ENCODE measurements around the gene PPP2R5C. TPM values are rescaled to one million over a fixed set of nuclear protein-coding genes. Genes with fewer than 3 reads are reported as not detected.

PPP2R5C gene
- total RNA-seq, 1 experiment from 2014 or later = 89.9 TPM

DNA sequence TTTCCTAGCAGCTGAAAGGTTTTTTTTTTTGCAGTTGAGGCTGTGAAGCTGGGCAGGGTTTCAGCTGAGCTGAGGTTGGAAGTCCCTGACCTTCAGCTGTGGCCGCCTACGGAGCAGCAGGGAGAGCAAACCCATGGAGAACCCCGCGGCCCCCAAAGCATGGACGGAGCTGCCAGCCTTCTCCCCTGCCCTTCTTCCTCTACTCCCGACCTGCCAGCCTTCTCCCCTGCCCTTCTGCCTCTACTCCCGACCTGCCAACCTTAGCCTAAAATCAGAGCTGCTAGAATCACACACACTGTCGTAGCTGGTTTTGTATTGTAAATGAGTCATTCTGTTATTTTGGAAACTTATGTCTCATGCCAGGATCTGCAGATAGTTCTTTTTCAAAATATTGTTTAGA is 74.6 kb downstream of the PPP2R5C start (continued):
- TF ChIP-seq ERG (CRISPR knock-in tag; IDR thresholded peaks at IDR 0.05) = no peak
- TF ChIP-seq, protein P1, sequence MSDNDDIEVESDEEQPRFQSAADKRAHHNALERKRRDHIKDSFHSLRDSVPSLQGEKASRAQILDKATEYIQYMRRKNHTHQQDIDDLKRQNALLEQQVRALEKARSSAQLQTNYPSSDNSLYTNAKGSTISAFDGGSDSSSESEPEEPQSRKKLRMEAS (CRISPR knock-in tag; IDR thresholded peaks at IDR 0.05) = no peak
- no peak for TF ChIP-seq ATF2 (CRISPR knock-in tag; IDR thresholded peaks at IDR 0.05; ENCODE audit: borderline replicate concordance, low read depth)
- TF ChIP-seq TEAD4 (CRISPR knock-in tag; IDR thresholded peaks at IDR 0.05) = no peak
- TF ChIP-seq PRDM15 (CRISPR knock-in tag; IDR thresholded peaks at IDR 0.05) = no peak
- no peak for TF ChIP-seq MYBL2 (CRISPR knock-in tag; IDR thresholded peaks at IDR 0.05)
- TF ChIP-seq, protein P2, sequence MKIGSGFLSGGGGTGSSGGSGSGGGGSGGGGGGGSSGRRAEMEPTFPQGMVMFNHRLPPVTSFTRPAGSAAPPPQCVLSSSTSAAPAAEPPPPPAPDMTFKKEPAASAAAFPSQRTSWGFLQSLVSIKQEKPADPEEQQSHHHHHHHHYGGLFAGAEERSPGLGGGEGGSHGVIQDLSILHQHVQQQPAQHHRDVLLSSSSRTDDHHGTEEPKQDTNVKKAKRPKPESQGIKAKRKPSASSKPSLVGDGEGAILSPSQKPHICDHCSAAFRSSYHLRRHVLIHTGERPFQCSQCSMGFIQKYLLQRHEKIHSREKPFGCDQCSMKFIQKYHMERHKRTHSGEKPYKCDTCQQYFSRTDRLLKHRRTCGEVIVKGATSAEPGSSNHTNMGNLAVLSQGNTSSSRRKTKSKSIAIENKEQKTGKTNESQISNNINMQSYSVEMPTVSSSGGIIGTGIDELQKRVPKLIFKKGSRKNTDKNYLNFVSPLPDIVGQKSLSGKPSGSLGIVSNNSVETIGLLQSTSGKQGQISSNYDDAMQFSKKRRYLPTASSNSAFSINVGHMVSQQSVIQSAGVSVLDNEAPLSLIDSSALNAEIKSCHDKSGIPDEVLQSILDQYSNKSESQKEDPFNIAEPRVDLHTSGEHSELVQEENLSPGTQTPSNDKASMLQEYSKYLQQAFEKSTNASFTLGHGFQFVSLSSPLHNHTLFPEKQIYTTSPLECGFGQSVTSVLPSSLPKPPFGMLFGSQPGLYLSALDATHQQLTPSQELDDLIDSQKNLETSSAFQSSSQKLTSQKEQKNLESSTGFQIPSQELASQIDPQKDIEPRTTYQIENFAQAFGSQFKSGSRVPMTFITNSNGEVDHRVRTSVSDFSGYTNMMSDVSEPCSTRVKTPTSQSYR (CRISPR knock-in tag; IDR thresholded peaks at IDR 0.05) = no peak
- no peak for TF ChIP-seq SP1 (CRISPR knock-in tag; conservative IDR thresholded peaks at IDR 0.05)
- no peak for TF ChIP-seq STAT6 (CRISPR knock-in tag; conservative IDR thresholded peaks at IDR 0.05; ENCODE audit: low read depth)
- TF ChIP-seq ZNF396 (CRISPR knock-in tag; IDR thresholded peaks at IDR 0.05; ENCODE audit: borderline replicate concordance) = no peak
- TF ChIP-seq GRHL2 (CRISPR knock-in tag; IDR thresholded peaks at IDR 0.05; ENCODE audit: insufficient replicate concordance, severe bottlenecking) = no peak

- ATAC-seq (no peak; the same call in 1 of the 2 replicates), DNase-seq (ENCODE audit: low spot score) (no peak)
- ChIA-PET CTCF (interaction anchor here (0.6 kb wide), 1 partner anchor 68 kb away, joined by 3 read pairs; no protein-coding TSS in a partner anchor), POLR2A (no interaction called here)
- H3K27ac Mint-ChIP-seq = no peak overlapping the region; the same call in 1 of the 2 replicates
- H3K4me3 Mint-ChIP-seq = no peak overlapping the region
- no peaks in the 10 kb centered on the region for H3K27me3 Mint-ChIP-seq (ENCODE audit: low read depth)
- peaks cover 26% of the 10 kb centered on the region for H3K4me1 Mint-ChIP-seq
- no peaks in the 10 kb centered on the region for H3K36me3 Mint-ChIP-seq
- no peaks in the 10 kb centered on the region for H3K9me3 Mint-ChIP-seq
- TF ChIP-seq ZBTB21 (CRISPR knock-in tag; IDR thresholded peaks at IDR 0.05; ENCODE audit: borderline replicate concordance) (no peak), ZSCAN18 (CRISPR knock-in tag; IDR thresholded peaks at IDR 0.05) (no peak), JUN (CRISPR knock-in tag; IDR thresholded peaks at IDR 0.05) (no peak), ATF2 (CRISPR knock-in tag; IDR thresholded peaks at IDR 0.05; ENCODE audit: borderline replicate concordance, low read depth) (no peak)
- TF ChIP-seq, protein P3, sequence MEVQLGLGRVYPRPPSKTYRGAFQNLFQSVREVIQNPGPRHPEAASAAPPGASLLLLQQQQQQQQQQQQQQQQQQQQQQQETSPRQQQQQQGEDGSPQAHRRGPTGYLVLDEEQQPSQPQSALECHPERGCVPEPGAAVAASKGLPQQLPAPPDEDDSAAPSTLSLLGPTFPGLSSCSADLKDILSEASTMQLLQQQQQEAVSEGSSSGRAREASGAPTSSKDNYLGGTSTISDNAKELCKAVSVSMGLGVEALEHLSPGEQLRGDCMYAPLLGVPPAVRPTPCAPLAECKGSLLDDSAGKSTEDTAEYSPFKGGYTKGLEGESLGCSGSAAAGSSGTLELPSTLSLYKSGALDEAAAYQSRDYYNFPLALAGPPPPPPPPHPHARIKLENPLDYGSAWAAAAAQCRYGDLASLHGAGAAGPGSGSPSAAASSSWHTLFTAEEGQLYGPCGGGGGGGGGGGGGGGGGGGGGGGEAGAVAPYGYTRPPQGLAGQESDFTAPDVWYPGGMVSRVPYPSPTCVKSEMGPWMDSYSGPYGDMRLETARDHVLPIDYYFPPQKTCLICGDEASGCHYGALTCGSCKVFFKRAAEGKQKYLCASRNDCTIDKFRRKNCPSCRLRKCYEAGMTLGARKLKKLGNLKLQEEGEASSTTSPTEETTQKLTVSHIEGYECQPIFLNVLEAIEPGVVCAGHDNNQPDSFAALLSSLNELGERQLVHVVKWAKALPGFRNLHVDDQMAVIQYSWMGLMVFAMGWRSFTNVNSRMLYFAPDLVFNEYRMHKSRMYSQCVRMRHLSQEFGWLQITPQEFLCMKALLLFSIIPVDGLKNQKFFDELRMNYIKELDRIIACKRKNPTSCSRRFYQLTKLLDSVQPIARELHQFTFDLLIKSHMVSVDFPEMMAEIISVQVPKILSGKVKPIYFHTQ (CRISPR knock-in tag; IDR thresholded peaks at IDR 0.05) = no peak
Observed at GRCh38 chr14:101838476-101838875, 77.0 kb downstream of the PPP2R5C start.

All from WTC11 (cell line).